Muscle layer of colon (tissue), 2 donors: Measurements from ENCODE around the gene ADCYAP1.

ENCODE experiments used
- H3K27ac ChIP-seq: one replicate; pipeline ENCODE4 v1.7.0; 2013; ENCODE audit warnings: low read depth, mild to moderate bottlenecking, low read length, moderate library complexity
- H3K27me3 ChIP-seq, 2 donors: one replicate each; pipeline ENCODE4 v1.7.0; 2013; ENCODE audit warnings: low read length in 2 of 2, mild to moderate bottlenecking in 2 of 2; ENCODE audit not compliant: insufficient read depth in 2 of 2, control insufficient read depth in 1 of 2
- H3K36me3 ChIP-seq: one replicate; pipeline ENCODE4 v1.7.0; 2013; ENCODE audit warnings: mild to moderate bottlenecking, low read length; ENCODE audit not compliant: insufficient read depth
- H3K4me1 ChIP-seq: one replicate; pipeline ENCODE4 v1.7.0; 2013; ENCODE audit warnings: mild to moderate bottlenecking, low read length; ENCODE audit not compliant: insufficient read depth
- H3K4me3 ChIP-seq, 2 donors: one replicate each; pipeline ENCODE4 v1.7.0; 2013; ENCODE audit warnings: low read length in 2 of 2, low read depth in 1 of 2, mild to moderate bottlenecking in 1 of 2, moderate library complexity in 1 of 2
- H3K9ac ChIP-seq: one replicate; pipeline ENCODE4 v1.7.0; 2013; ENCODE audit warnings: low read length
- H3K9me3 ChIP-seq: one replicate; pipeline ENCODE4 v1.7.0; 2013; ENCODE audit warnings: mild to moderate bottlenecking, low read length
- donor health status: abdominal sarcoma.
- donor health status: Adenocarcinoma of cecum.

The ADCYAP1 gene

DNA sequence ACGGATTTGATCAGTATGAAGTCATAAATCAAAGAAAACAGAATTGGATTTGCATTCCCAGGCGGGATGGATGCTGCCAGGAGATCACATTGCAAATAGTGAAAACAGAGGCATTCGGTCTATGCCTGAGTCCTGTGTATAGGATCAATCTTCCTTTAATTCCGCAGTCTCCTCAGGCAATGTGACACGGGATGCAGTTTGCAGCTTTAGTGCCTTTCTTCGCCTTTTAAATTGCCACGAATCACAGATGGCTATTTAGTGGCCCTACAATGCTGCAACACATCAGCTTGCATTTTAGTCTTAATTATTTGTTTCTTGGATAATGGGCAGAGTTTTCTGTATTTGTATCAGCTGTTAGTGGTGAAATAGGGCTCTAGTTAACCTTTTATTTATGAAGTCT is 6.8 kb downstream of the ADCYAP1 start:
- no peak overlapping the region for H3K27ac ChIP-seq
- H3K4me3 ChIP-seq = no peak overlapping the region
- H3K9me3 ChIP-seq = peaks cover 3% of the 10 kb centered on the region
- peaks cover 28 to 39% of the 10 kb centered on the region in 2 donors for H3K27me3 ChIP-seq
- H3K4me1 ChIP-seq = peaks cover 5% of the 10 kb centered on the region
- no peak overlapping the region for H3K9ac ChIP-seq
- H3K36me3 ChIP-seq = no peaks in the 10 kb centered on the region

DNA sequence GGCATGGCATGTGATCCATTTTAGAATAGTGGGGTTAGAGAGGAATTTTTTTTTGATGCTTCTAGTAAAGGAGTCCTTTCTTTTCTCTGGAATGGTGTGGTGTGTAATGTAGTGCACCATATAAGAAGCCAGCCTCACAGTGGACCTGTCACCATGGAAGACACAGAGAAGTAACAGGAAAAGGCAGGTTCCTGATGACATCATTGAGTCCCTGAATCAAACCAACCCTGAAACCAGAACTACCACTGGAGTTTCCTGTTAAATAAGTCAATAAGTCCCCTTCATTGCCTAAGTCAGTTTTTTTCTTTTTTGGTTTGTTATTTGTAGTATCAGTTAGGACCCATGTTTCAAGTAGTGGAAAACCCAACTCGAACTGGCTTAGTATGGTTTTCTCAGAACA is 11.9 kb downstream of the ADCYAP1 start:
- H3K27me3 ChIP-seq = peaks cover 0 to 3% of the 10 kb centered on the region in 2 donors
- no peak overlapping the region for H3K27ac ChIP-seq
- H3K4me1 ChIP-seq = no peaks in the 10 kb centered on the region
- H3K9me3 ChIP-seq = no peaks in the 10 kb centered on the region
- no peak overlapping the region for H3K4me3 ChIP-seq
- no peaks in the 10 kb centered on the region for H3K36me3 ChIP-seq
- H3K9ac ChIP-seq = no peak overlapping the region

DNA sequence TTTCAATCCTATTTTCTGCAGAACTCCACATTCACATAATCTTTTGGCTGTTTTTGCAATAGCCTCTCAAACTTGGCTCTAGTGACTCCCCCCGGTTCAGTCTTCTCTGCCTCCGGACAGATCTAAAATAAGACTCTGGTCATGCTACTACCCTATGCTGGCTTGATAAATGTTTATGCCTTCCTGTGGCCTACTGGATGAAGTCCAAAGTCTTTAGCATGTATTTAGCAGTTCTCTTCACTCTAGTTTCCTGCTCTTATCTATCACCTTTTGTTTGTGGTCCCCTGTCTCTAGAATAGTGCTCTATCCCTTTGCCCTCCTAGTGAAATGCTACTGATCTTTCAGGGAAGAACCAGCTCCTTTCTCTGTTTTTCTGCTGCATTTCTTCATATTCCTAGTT is 14.4 kb downstream of the ADCYAP1 start:
- H3K36me3 ChIP-seq = no peaks in the 10 kb centered on the region
- H3K27me3 ChIP-seq = peaks cover 0 to 4% of the 10 kb centered on the region in 2 donors
- H3K9ac ChIP-seq = no peak overlapping the region
- H3K9me3 ChIP-seq = no peaks in the 10 kb centered on the region
- H3K27ac ChIP-seq = no peak overlapping the region
- no peak overlapping the region for H3K4me3 ChIP-seq
- no peaks in the 10 kb centered on the region for H3K4me1 ChIP-seq

DNA sequence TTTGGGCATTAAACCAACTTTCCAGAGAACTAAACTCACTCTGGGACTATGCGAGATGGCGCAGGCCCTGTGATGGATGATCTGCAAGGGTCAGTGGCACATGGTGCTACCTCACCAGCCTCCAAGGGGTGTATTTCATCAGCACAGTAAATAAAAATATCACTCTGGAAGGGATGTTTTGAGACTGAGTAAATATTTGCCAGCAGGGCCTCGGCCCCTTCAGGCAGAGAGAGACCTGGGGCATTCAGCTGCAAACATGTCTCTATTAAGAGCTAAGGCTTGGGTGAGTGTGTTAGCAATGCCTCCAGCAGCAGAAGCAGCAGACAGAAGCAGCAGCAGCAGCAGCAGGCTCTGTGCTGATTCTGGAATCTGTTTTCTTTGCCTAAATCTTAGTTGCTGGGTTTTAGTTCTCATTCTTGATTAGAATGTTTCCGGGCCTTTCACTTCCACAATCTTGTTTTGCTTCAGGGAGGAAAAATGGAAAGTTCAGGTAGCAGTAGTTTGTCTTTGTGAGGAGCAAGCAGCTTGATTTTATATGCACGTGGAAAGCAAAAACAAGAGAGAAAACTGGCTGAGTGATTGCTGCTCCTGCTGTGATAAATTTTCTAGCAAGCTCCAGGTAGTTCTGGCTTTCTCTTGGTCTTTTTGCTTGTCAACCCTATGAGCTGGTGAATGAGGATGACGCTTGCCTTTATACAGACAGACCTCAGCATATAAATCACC is 18.6 kb downstream of the ADCYAP1 start:
- Histone ChIP-seq H3K27me3 (peaks cover 0 to 4% of the 10 kb centered on the region in 2 donors), H3K36me3 (no peaks in the 10 kb centered on the region), H3K9ac (no peak overlapping the region), H3K4me1 (no peaks in the 10 kb centered on the region), H3K4me3 (no peak overlapping the region), H3K27ac (no peak overlapping the region), H3K9me3 (no peaks in the 10 kb centered on the region)

DNA sequence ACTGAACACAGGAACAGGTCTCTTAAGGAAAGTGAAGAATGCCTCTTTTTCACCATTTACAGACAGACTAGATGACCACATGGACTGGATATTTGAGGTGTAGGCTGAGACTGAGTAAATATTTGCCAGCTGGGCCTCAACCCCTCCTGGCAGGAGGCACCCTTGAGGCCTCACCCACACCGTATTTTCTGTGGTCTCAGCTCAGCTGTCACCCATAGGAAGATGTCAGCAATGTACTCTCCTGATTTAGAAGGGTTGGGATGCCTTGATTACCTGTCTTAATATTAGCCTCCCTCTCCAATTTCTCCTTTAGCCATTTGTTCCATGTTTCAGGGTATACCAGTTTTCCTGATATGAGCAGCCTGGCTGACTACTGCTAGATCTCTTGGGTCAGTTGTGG is 20.3 kb downstream of the ADCYAP1 start:
- no peak overlapping the region for H3K27ac ChIP-seq
- H3K4me1 ChIP-seq = no peaks in the 10 kb centered on the region
- no peaks in the 10 kb centered on the region for H3K9me3 ChIP-seq
- H3K36me3 ChIP-seq = no peaks in the 10 kb centered on the region
- no peak overlapping the region for H3K9ac ChIP-seq
- no peak overlapping the region for H3K4me3 ChIP-seq
- peaks cover 0 to 4% of the 10 kb centered on the region in 2 donors for H3K27me3 ChIP-seq

DNA sequence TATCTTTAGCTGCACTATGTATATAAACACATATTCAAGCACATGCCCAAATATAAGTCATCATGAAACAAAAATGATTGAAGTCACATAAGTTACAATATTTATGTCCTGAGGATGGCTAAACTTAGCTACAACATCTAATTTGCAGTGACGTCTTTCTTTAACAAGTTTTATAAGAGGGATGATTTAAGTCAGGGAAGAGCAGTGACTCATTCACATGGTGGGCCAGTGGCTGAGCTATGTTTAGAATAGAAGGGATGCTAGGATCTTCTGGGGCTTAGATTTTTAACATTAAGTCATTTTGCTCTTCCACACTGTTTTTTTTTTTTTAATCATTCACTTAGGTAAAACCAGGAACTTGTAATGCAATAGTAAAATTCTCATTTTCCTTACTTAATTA is 22.3 kb downstream of the ADCYAP1 start:
- Histone ChIP-seq H3K27me3 (peaks cover 0 to 4% of the 10 kb centered on the region in 2 donors), H3K4me1 (no peaks in the 10 kb centered on the region), H3K27ac (no peak overlapping the region), H3K36me3 (no peaks in the 10 kb centered on the region), H3K9me3 (no peaks in the 10 kb centered on the region), H3K4me3 (no peak overlapping the region), H3K9ac (no peak overlapping the region)

DNA sequence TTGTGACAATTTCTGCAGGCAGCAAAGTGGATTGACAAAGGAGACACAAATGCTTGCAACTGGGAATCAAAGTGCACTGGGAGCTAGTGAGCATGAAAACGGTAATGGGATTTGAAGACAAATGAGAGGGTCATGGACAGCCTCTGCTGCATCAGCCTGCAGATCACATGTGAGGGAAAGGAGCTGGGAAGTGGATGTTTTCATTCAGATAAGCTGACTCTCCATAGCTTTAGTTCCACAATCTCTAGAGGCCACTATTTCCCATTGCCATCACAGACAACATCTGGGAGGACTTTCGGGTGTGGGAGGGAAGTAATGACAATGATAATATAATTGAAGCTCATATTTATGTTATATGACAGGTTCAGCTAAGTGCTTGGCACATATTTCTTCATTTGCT is 28.4 kb downstream of the ADCYAP1 start:
- no peaks in the 10 kb centered on the region for H3K36me3 ChIP-seq
- H3K27ac ChIP-seq = no peak overlapping the region
- no peaks in the 10 kb centered on the region for H3K4me1 ChIP-seq
- no peaks in the 10 kb centered on the region for H3K9me3 ChIP-seq
- no peak overlapping the region for H3K9ac ChIP-seq
- no peaks in the 10 kb centered on the region for H3K27me3 ChIP-seq
- H3K4me3 ChIP-seq = no peak overlapping the region

DNA sequence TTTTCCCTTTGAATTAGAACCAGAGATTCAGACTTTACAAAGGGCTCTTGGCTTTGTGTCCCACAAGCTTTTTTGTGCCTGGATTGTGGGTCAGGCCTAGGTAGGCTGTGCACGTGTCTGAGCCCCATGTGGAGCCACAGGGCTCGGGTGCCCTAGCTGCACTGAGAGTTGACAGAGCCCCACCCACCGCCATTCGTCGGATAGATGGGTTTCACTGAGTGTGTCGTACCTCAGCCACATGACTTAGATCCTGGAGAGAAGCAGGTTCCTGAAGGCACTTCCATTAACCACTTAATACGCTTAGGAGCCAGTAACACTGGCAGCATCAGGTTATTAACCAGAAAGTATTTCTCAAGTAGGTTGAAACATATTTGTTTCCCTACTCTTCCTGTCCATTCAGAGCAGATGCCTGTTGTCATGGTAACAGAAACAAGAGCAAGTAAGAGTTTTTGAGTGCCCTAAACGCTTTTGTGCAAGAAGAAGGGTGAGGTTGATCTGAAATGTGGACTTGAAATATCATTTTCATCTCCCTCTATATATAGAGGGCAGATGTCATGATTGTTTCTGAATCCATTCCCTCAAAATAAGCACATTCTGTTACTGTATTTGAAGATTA is 30.0 kb downstream of the ADCYAP1 start:
- no peak overlapping the region for H3K4me3 ChIP-seq
- no peaks in the 10 kb centered on the region for H3K27me3 ChIP-seq
- no peak overlapping the region for H3K9ac ChIP-seq
- no peaks in the 10 kb centered on the region for H3K4me1 ChIP-seq
- H3K9me3 ChIP-seq = no peaks in the 10 kb centered on the region
- no peaks in the 10 kb centered on the region for H3K36me3 ChIP-seq
- H3K27ac ChIP-seq = no peak overlapping the region

DNA sequence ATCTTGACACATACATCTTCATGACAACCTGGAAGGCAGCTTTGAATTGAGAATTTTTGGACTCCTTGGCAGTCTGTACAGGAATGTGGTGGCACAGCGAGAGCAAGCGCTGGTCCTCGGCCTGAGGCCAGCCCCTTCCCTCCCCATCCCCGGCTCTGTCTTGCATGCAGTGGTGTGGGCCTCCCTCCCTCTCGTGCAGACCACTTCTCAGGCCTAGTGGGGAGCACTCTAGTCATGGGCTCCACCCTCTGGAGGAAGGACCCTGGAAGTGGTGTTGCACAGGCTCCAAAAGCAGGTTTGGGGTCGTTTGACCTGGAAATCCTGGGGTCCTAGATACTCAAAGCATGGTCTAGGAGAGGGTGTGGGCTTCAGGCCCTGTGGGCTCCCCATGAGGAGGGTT is 32.3 kb downstream of the ADCYAP1 start:
- no peak overlapping the region for H3K27ac ChIP-seq
- no peak overlapping the region for H3K4me3 ChIP-seq
- no peak overlapping the region for H3K9ac ChIP-seq
- H3K27me3 ChIP-seq = no peaks in the 10 kb centered on the region
- H3K36me3 ChIP-seq = no peaks in the 10 kb centered on the region
- no peaks in the 10 kb centered on the region for H3K9me3 ChIP-seq
- H3K4me1 ChIP-seq = no peaks in the 10 kb centered on the region

DNA sequence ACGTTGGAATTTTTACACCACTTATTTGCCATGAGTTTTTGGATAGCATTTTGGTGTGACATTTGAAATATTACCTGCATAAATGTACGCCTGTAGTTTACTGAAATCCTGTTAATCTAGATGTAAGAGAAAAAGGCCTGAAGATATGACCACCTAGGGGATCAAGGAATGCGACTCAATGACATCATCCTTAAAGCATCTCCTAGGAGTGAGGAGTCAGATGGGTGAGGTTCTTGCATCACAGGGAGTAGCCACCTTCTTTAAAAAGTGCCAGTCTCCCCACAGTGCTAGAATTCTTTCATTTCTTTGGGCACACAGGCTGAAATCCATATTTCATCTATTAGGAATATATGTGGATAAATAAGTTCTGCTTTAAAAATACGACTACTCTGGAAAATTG is 34.5 kb downstream of the ADCYAP1 start:
- H3K27me3 ChIP-seq = no peaks in the 10 kb centered on the region
- H3K27ac ChIP-seq = no peak overlapping the region
- H3K9me3 ChIP-seq = no peaks in the 10 kb centered on the region
- H3K4me3 ChIP-seq = no peak overlapping the region
- no peaks in the 10 kb centered on the region for H3K36me3 ChIP-seq
- no peaks in the 10 kb centered on the region for H3K4me1 ChIP-seq
- H3K9ac ChIP-seq = no peak overlapping the region

DNA sequence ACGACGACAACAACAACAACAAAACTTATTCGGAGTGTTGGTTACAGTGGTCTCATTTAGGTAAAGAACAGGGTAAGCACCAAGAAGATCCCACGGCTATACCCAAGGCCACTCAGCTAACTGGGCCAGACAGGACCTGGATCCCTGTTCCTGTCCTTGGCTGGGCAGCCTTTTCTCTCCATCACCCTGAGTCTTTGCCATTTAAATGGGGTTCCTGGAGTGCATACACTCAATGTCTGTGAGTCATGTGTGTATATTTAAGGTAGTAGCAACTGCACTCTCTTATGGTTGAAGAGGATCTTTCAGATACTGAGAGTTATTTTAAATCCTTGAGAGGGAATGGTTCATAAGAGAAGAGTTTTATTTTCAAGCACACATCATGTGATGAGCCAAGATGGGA is 35.3 kb downstream of the ADCYAP1 start:
- Histone ChIP-seq H3K4me1 (no peaks in the 10 kb centered on the region), H3K9ac (no peak overlapping the region), H3K9me3 (no peaks in the 10 kb centered on the region), H3K36me3 (no peaks in the 10 kb centered on the region), H3K4me3 (no peak overlapping the region), H3K27me3 (no peaks in the 10 kb centered on the region), H3K27ac (no peak overlapping the region)

DNA sequence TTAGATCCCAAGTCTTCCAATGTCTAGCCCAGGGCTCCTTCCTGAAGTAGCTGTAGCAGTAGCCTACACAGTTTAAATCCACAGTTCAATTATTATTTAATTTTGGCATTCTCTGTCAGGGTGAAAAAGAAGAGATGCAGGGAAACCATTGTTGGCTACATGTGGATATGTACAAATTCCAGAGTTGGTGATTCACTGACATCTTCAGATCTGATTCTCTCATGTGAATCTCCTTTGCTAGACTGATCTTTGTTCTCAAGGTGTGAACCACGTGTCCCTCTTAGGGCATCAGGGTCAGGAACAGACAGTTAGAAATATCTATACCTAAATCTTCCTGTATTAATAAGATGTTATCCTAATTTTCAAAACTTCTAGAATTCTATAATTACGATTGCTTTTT is 36.7 kb downstream of the ADCYAP1 start:
- Histone ChIP-seq H3K4me1 (no peaks in the 10 kb centered on the region), H3K4me3 (no peak overlapping the region), H3K9ac (no peak overlapping the region)

More for the DNA sequence above, 36.7 kb downstream of the ADCYAP1 start:
- Histone ChIP-seq H3K36me3 (no peaks in the 10 kb centered on the region), H3K27me3 (no peaks in the 10 kb centered on the region), H3K9me3 (no peaks in the 10 kb centered on the region), H3K27ac (no peak overlapping the region)
